ENCODE measurements around the gene R3HDML.

R3HDML gene

DNA sequence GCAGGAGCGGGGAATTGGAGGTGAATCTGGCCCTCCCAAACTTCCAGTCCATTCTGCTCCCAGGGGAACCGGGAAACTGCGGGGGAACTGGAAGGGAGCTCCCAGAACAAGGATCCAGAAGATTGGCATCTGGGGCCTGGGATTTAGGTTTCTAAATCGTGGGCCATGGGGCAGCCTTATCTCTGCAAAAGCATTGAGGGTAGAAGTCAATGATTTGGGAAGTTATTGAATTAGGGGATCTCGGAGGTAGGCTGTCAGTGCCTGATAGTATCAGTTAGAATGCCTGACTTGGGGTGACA, 63.8 kb downstream of the R3HDML start:
- Histone ChIP-seq H3K27ac (ENCODE audit: low read depth, low read length, poor library complexity, severe bottlenecking) (no peak overlapping the region), H3K4me2 (ENCODE audit: low read length) (no peak overlapping the region), H3K9me2 (ENCODE audit: low read depth, low read length) (no peaks in the 10 kb centered on the region), H3K79me2 (ENCODE audit: insufficient read depth, low read length) (no peaks in the 10 kb centered on the region), H3K4me1 (ENCODE audit: insufficient read depth, low read length, severe bottlenecking) (no peaks in the 10 kb centered on the region), H3K9ac (ENCODE audit: low read length) (no peak overlapping the region), H4K20me1 (ENCODE audit: insufficient read depth, low read length) (no peaks in the 10 kb centered on the region), H2AFZ (ENCODE audit: low read length) (no peak overlapping the region), H3K27me3 (ENCODE audit: insufficient read depth, low read length) (peaks cover 4% of the 10 kb centered on the region; the same call in 1 of the 2 replicates), H3K36me3 (ENCODE audit: insufficient read depth, low read length) (no peaks in the 10 kb centered on the region), H3K9me3 (ENCODE audit: low read length) (no peaks in the 10 kb centered on the region), H3K4me3 (ENCODE audit: low read depth, low read length, poor library complexity, severe bottlenecking) (no peak overlapping the region), H3F3A (ENCODE audit: insufficient read depth, low read length) (no peaks in the 10 kb centered on the region)
- no peak for TF ChIP-seq EZH2 (IDR thresholded peaks at IDR 0.05; ENCODE audit: borderline replicate concordance, low read length)
